ENCODE measurements around the gene NFATC4.

GRCh38 chr14:24418492-24418873 is 50.5 kb downstream of the NFATC4 start:
- no peak for TF ChIP-seq POLR2AphosphoS5 (IDR thresholded peaks at IDR 0.05)
- TF ChIP-seq CTCF (IDR thresholded peaks at IDR 0.05) = no peak
- TF ChIP-seq POLR2A (IDR thresholded peaks at IDR 0.05) = no peak

All from upper lobe of left lung (tissue), 4 donors.